ENCODE measurements around the gene CLEC1A.
"Not testable (repeated sequence)": the region's sequence is repeated elsewhere in the genome, so short reads cannot be mapped to it uniquely, and the experiment has no call there.

The CLEC1A gene

GRCh38 chr12:10042167-10042566, 56.6 kb downstream of the CLEC1A start:
- no peak for DNase-seq (ENCODE audit: low read depth)

GRCh38 chr12:10033783-10034545, 64.8 kb downstream of the CLEC1A start:
- DNase-seq (ENCODE audit: low read depth) = no peak

GRCh38 chr12:10031771-10032175, 67.0 kb downstream of the CLEC1A start:
- no peak for DNase-seq (ENCODE audit: low read depth)

GRCh38 chr12:10031321-10031720, 67.5 kb downstream of the CLEC1A start:
- DNase-seq (ENCODE audit: low read depth) = no peak

- DNase-seq (ENCODE audit: low read depth) = no peak
Observed at GRCh38 chr12:10030446-10030845, 68.3 kb downstream of the CLEC1A start, which contains the start of gene CLEC9A. Gene CLEC9A, plus strand, starts transcription at chr12:10030682. Its CDS starts 22,006 bp downstream, at chr12:10052688.

- DNase-seq (ENCODE audit: low read depth) = no peak
Observed at GRCh38 chr12:10027721-10028120, 71.1 kb downstream of the CLEC1A start.

GRCh38 chr12:10027311-10027710, 71.5 kb downstream of the CLEC1A start:
- no peak for DNase-seq (ENCODE audit: low read depth)

DNA sequence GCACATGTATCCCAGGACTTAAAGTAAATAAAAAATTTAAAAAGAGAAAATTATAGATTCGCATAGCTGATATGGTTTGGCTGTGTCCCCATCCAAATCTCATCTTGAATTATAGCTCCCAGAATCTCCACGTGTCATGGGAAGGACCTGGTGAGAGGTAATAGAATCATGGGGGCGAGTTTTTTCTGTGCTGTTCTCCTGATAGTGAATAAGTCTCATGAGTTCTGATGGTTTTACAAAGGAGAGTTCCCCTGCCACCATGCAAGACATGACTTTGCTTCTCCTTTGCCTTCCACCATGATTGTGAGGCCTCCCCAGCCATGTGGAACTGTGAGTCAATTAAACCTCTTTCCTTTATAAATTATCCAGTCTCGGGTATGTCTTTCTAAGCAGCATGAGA, 72.1 kb downstream of the CLEC1A start:
- DNase-seq (ENCODE audit: low read depth) = not testable (repeated sequence)

GRCh38 chr12:10025236-10025635, 73.5 kb downstream of the CLEC1A start:
- no peak for DNase-seq (ENCODE audit: low read depth)

DNA sequence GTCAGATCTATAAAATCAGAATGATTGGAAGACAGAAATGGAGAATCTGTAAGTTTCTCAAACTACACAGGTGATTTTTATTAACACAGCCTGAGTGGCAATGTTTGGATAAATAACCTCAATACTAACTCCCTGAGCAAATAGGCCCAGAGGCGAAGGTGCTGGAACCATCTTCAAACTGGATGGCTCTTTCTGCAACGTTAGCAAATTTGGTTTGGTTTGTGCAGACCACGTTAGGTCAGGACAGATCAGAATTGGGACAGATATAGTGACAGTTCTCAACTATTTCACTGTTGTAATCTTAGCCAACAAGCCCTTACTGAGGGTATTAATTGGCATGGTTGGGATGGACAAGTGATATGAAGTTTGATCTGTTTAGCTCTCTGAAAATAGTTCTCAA, 77.4 kb downstream of the CLEC1A start:
- DNase-seq (ENCODE audit: low read depth) = no peak

Data from activated T-helper 9 cell treated with anti-CD3 and anti-CD28 coated beads, Interleukin-2, amount 50 U/mL, for 16 hours (primary cell).